IMR-90 (cell line): ENCODE measurements around the gene NXPH3. TPM values are rescaled to one million over a fixed set of nuclear protein-coding genes. Genes with fewer than 3 reads are reported as not detected.

Experiments used
- ATAC-seq: fragments of 200-7000 bp; cut with Tn5 transposase; 2 replicates; pipeline ENCODE4 v1.9.1; 2020; ENCODE audit warnings: low read depth, mild to moderate bottlenecking, moderate library complexity
- BruUV-seq: library from RNA; stranded (reverse); fragments of 400-500 nt; replicated peaks from 2 replicates; lab custom pipeline; 2021; lab: Mats Ljungman, UMichigan
- CTCF ChIA-PET: fragments of 300-600 bp; formaldehyde crosslinking; extraction: SDS; loops from one replicate; lab custom pipeline; 2021; ENCODE audit warnings: antibody characterized with exemption; lab: Yijun Ruan, JAX
- POLR2A ChIA-PET: fragments of 300-600 bp; sonication (Branson Sonifier 250); formaldehyde crosslinking; loops from one replicate; lab custom pipeline; 2022; ENCODE audit warnings: antibody characterized with exemption; ENCODE audit not compliant: unreplicated experiment; lab: Charles Lee
- DNase-seq: peaks from one replicate; pipeline ENCODE4 v3.0.0; 2013
- H2AFZ ChIP-seq: replicated peaks from 2 replicates; pipeline ENCODE3; 2013; ENCODE audit warnings: low read length, mild to moderate bottlenecking; ENCODE audit not compliant: poor library complexity
- H2AK5ac ChIP-seq: 2 replicates; pipeline ENCODE4 v1.6.1; 2013; ENCODE audit warnings: low read depth, low read length, inconsistent platforms
- H2AK9ac ChIP-seq: replicated peaks from 2 replicates; pipeline ENCODE3; 2013; ENCODE audit warnings: mild to moderate bottlenecking, low read depth, low read length, moderate library complexity; ENCODE audit not compliant: poor library complexity
- H2BK120ac ChIP-seq: 2 replicates; pipeline ENCODE4 v1.6.1; 2013; ENCODE audit warnings: low read depth, low read length, inconsistent platforms
- H2BK15ac ChIP-seq: 3 replicates; pipeline ENCODE4 v1.6.1; 2013; ENCODE audit warnings: low read depth, low read length, inconsistent platforms
- H2BK20ac ChIP-seq: 2 replicates; pipeline ENCODE4 v1.6.1; 2013; ENCODE audit warnings: low read depth, mild to moderate bottlenecking, inconsistent platforms, low read length, moderate library complexity
- H2BK5ac ChIP-seq: 2 replicates; pipeline ENCODE4 v1.6.1; 2013; ENCODE audit warnings: mild to moderate bottlenecking, low read depth, low read length, inconsistent platforms; ENCODE audit not compliant: poor library complexity, severe bottlenecking
- H3K14ac ChIP-seq: replicated peaks from 2 replicates; pipeline ENCODE4 v1.6.1; 2013; ENCODE audit warnings: low read depth, low read length, inconsistent platforms
- H3K18ac ChIP-seq: 2 replicates; pipeline ENCODE4 v1.6.1; 2013; ENCODE audit warnings: low read depth, low read length, control low read depth
- H3K23ac ChIP-seq: 2 replicates; pipeline ENCODE4 v1.6.1; 2013; ENCODE audit warnings: low read depth, low read length, inconsistent platforms
- H3K27ac ChIP-seq: 2 replicates; pipeline ENCODE4 v1.5.1; 2013; ENCODE audit warnings: mild to moderate bottlenecking, control low read depth, low read length; ENCODE audit not compliant: insufficient read depth
- H3K27me3 ChIP-seq: 2 replicates; pipeline ENCODE4 v1.6.1; 2013; ENCODE audit warnings: low read length; ENCODE audit not compliant: control insufficient read depth, insufficient read depth
- H3K36me3 ChIP-seq: 2 replicates; pipeline ENCODE4 v1.6.1; 2013; ENCODE audit warnings: low read length, mixed read lengths; ENCODE audit not compliant: control insufficient read depth, insufficient read depth
- H3K4ac ChIP-seq: 2 replicates; pipeline ENCODE4 v1.6.1; 2013; ENCODE audit warnings: low read depth, low read length, inconsistent platforms
- H3K4me1 ChIP-seq: 2 replicates; pipeline ENCODE4 v1.6.1; 2013; ENCODE audit warnings: low read length, mixed read lengths; ENCODE audit not compliant: control insufficient read depth, insufficient read depth
- H3K4me2 ChIP-seq: 2 replicates; pipeline ENCODE4 v1.6.1; 2013; ENCODE audit warnings: low read depth, mild to moderate bottlenecking, control low read depth, low read length, moderate library complexity
- H3K4me3 ChIP-seq: 2 replicates; pipeline ENCODE4 v1.5.1; 2013; ENCODE audit warnings: low read depth, mild to moderate bottlenecking, control low read depth, low read length, moderate library complexity; ENCODE audit not compliant: insufficient read depth
- H3K56ac ChIP-seq: 2 replicates; pipeline ENCODE4 v1.6.1; 2013; ENCODE audit warnings: low read length, inconsistent platforms; ENCODE audit not compliant: insufficient read depth; ENCODE audit errors: extremely low read depth
- H3K79me1 ChIP-seq, 2 experiments: 2 replicates each; pipeline ENCODE4 v1.6.1; 2013; ENCODE audit warnings: low read length in 2 of 2, inconsistent platforms in 1 of 2, low read depth in 1 of 2
- H3K9ac ChIP-seq: 2 replicates; pipeline ENCODE4 v1.6.1; 2013; ENCODE audit warnings: low read depth, low read length, control low read depth
- H3K9me1 ChIP-seq: 2 replicates; pipeline ENCODE4 v1.6.1; 2013; ENCODE audit warnings: low read length, inconsistent platforms; ENCODE audit not compliant: insufficient read depth
- H3K9me3 ChIP-seq: 2 replicates; pipeline ENCODE4 v1.6.1; 2013; ENCODE audit warnings: low read length; ENCODE audit not compliant: control insufficient read depth, insufficient read depth
- H4K20me1 ChIP-seq: 2 replicates; pipeline ENCODE4 v1.6.1; 2013; ENCODE audit warnings: low read length, inconsistent platforms; ENCODE audit not compliant: insufficient read depth
- H4K5ac ChIP-seq: 2 replicates; pipeline ENCODE4 v1.6.1; 2013; ENCODE audit warnings: mild to moderate bottlenecking, low read depth, low read length, control low read depth
- H4K8ac ChIP-seq, 2 experiments: 2 replicates each; pipeline ENCODE4 v1.6.1; 2013; ENCODE audit warnings: low read depth in 2 of 2, low read length in 2 of 2, control low read depth in 1 of 2, inconsistent platforms in 1 of 2
- H4K91ac ChIP-seq: 2 replicates; pipeline ENCODE4 v1.6.1; 2013; ENCODE audit warnings: low read depth, low read length, inconsistent platforms; ENCODE audit not compliant: insufficient read depth
- BHLHE40 ChIP-seq: fragments of 150-350 bp; IDR thresholded peaks from 2 replicates; pipeline ENCODE4 v1.6.1; 2016; ENCODE audit warnings: mild to moderate bottlenecking, low read depth, low read length
- CEBPB ChIP-seq: IDR thresholded peaks from 2 replicates; pipeline ENCODE4 v1.6.1; 2012; ENCODE audit warnings: low read depth, low read length, improper control_type of control experiment
- CHD1 ChIP-seq: IDR thresholded peaks from 2 replicates; pipeline ENCODE4 v1.6.1; 2012; ENCODE audit warnings: low read depth, low read length, improper control_type of control experiment
- ELK1 ChIP-seq: fragments of 150-350 bp; IDR thresholded peaks from 2 replicates; pipeline ENCODE4 v1.6.1; 2016; ENCODE audit warnings: low read depth, mild to moderate bottlenecking, low read length, moderate library complexity, borderline replicate concordance
- FOS ChIP-seq: fragments of 150-350 bp; IDR thresholded peaks from 2 replicates; pipeline ENCODE4 v1.6.1; 2016; ENCODE audit warnings: low read depth, low read length
- NFE2L2 ChIP-seq: fragments of 150-350 bp; IDR thresholded peaks from 2 replicates; pipeline ENCODE4 v1.6.1; 2016; ENCODE audit warnings: low read depth, mild to moderate bottlenecking, low read length
- POLR2A ChIP-seq: IDR thresholded peaks from 2 replicates; pipeline ENCODE4 v1.6.1; 2012; ENCODE audit warnings: mild to moderate bottlenecking, low read depth, low read length
- RAD21 ChIP-seq: IDR thresholded peaks from 2 replicates; pipeline ENCODE4 v1.6.1; 2012; ENCODE audit warnings: low read length, improper control_type of control experiment
- RFX5 ChIP-seq: IDR thresholded peaks from 2 replicates; pipeline ENCODE4 v1.8.0; 2012; ENCODE audit warnings: low read depth, mild to moderate bottlenecking, low read length, moderate library complexity
- SMC3 ChIP-seq: fragments of 150-350 bp; IDR thresholded peaks from 2 replicates; pipeline ENCODE4 v1.6.1; 2016; ENCODE audit warnings: low read depth, mild to moderate bottlenecking, antibody characterized with exemption, low read length, moderate library complexity
- USF2 ChIP-seq: fragments of 150-350 bp; IDR thresholded peaks from 2 replicates; pipeline ENCODE4 v1.6.1; 2017; ENCODE audit warnings: mild to moderate bottlenecking, antibody characterized with exemption, low read length, low read depth
- WGBS, 2 experiments: methylation state at CpG; one replicate each; pipeline versions ENCODE4 v1.1.5 to v1.1.7; 2013; ENCODE audit warnings: missing lambda C conversion rate in 2 of 2; ENCODE audit not compliant: insufficient read length in 1 of 2; ENCODE audit errors: extremely low coverage in 2 of 2; 5-methylcytosine and 5-hydroxymethylcytosine counted together
- dilution Hi-C: fragments of 300-500 bp; cut with HindIII; formaldehyde crosslinking; loops from one replicate; pipeline ENCODE4 v1.14.3; 2018; ENCODE audit warnings: low sequenced_read_pairs; ENCODE audit not compliant: unreplicated experiment
- in situ Hi-C: fragments of 300-500 bp; cut with MboI; formaldehyde crosslinking; loops from 3 replicates; pipeline ENCODE4 v1.14.3; 2019; ENCODE audit warnings: low sequenced_read_pairs, inconsistent platforms, mixed read lengths
- intact Hi-C: fragments of 100-400 bp; cut with micrococcal nuclease; formaldehyde crosslinking; loops from 2 replicates; pipeline ENCODE4 v1.10.0; 2022
- polyA plus RNA-seq, 3 experiments: library from polyadenylated mRNA; depleted of rRNA; stranded (reverse); fragments of >200 nt; gene quantifications; 2 replicates each; pipeline ENCODE4 v1.2.3, GENCODE V29; 2012; ENCODE audit warnings: low replicate concordance in 1 of 3
- total RNA-seq: library from RNA; depleted of rRNA; stranded (reverse); fragments of >200 nt; gene quantifications from 2 replicates; pipeline ENCODE4 v1.2.3, GENCODE V29; 2012

NXPH3 gene
- total and polyA plus RNA-seq, 2 of the 4 experiments (the other 2 are of a cell fraction): 0.18 to 0.31 TPM

GRCh38 chr17:49612726-49613125, 37.1 kb downstream of the NXPH3 start:
- CTCF ChIA-PET: interaction anchor here (0.6 to 1.0 kb wide), 2 partner anchors 48 to 52 kb away, joined by 3 to 6 read pairs; no protein-coding TSS in a partner anchor
- TF ChIP-seq NFE2L2: no peak
- TF ChIP-seq USF2: no peak
- no peak for TF ChIP-seq CHD1
- no peak for TF ChIP-seq RAD21
- TF ChIP-seq ELK1: no peak
- no peak for TF ChIP-seq FOS
- TF ChIP-seq POLR2A: no peak
- no peak for TF ChIP-seq SMC3
- TF ChIP-seq BHLHE40: no peak
- no peak for TF ChIP-seq CEBPB
- TF ChIP-seq RFX5: no peak
- Histone ChIP-seq H4K5ac (no peak overlapping the region), H2AK5ac (no peak overlapping the region), H2AFZ (no peak overlapping the region), H2BK5ac (no peak overlapping the region), H4K8ac (no peak overlapping the region), H3K4me2 (no peak overlapping the region), H3K23ac (0 out of 2 replicates have a peak overlapping the region, but pooled peaks have one; percentile 25), H2AK9ac (no peak overlapping the region), H3K4me3 (no peak overlapping the region), H3K36me3 (peaks cover 23% of the 10 kb centered on the region), H3K27ac (no peak overlapping the region), H3K27me3 (no peaks in the 10 kb centered on the region), H3K14ac (no peak overlapping the region), H3K4me1 (no peaks in the 10 kb centered on the region), H3K79me1 (peaks cover 17 to 22% of the 10 kb centered on the region in 2 experiments), H3K9me1 (peaks cover 9% of the 10 kb centered on the region), H2BK120ac (no peak overlapping the region), H3K56ac (no peak overlapping the region), H2BK15ac (no peak overlapping the region), H4K91ac (no peak overlapping the region), H3K18ac (no peak overlapping the region), H3K4ac (no peak overlapping the region), H2BK20ac (no peak overlapping the region), H3K9ac (no peak overlapping the region), H4K20me1 (0 out of 2 replicates have a peak, but pooled peaks cover 8% of the 10 kb centered on the region), H3K9me3 (no peaks in the 10 kb centered on the region)
- no CpG with 5 or more reads among the region's 1 CpG for WGBS, 2 experiments
- intact Hi-C loops (no loop called here), in situ Hi-C loops (no loop called here), dilution Hi-C loops (no loop called here)
- no TSS peak for BruUV-seq
- POLR2A ChIA-PET: interaction anchor here (0.5 kb wide), 1 partner anchor 65 kb away, joined by 6 read pairs; no protein-coding TSS in a partner anchor
- ATAC-seq: no peak
- no peak for DNase-seq
